Tibial nerve (tissue), 4 donors: ENCODE measurements around the gene TGM4.

Experiments used
- CTCF ChIP-seq, 5 experiments: fragments of 200-600 bp in 3 of 5; fragments of 450-650 bp in 2 of 5; sonication (generic) in 3 of 5; IDR thresholded peaks; one replicate each; pipeline ENCODE4 v1.5.1; 2016 to 2019; ENCODE audit warnings: antibody characterized with exemption in 5 of 5, mild to moderate bottlenecking in 3 of 5, moderate library complexity in 2 of 5
- EP300 ChIP-seq, 2 donors: sonication (generic); formaldehyde crosslinking; IDR thresholded peaks; one replicate each; pipeline ENCODE4 v1.6.1; 2017; ENCODE audit warnings: antibody characterized with exemption in 2 of 2, mild to moderate bottlenecking in 1 of 2
- POLR2A ChIP-seq, 2 donors: fragments of 450-650 bp; IDR thresholded peaks; one replicate each; pipeline ENCODE4 v1.6.1; 2017; ENCODE audit warnings: antibody characterized with exemption in 2 of 2, mild to moderate bottlenecking in 2 of 2, moderate library complexity in 2 of 2

DNA sequence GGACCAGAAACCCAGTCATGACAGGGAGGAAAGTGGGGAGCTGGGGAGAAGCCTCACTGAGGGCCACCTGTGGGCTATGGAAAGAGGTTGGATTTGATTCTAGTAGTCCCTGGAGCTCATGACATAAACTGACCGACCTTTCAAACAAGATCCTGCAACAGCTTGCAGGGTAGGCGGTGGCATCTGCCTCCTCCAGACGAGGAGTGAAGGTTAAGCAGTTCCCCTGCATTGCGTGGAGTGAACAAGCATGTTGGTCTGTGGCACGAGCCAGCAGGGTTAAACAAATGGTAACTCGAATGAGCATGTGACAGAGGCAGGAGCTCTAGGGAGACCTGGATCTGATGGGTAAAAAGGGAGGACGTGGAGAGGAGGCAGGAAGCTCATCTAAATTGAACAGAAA, 12.7 kb downstream of the TGM4 start:
- no peak for TF ChIP-seq CTCF (IDR thresholded peaks at IDR 0.05)
- no peak for TF ChIP-seq EP300 (IDR thresholded peaks at IDR 0.05)
- no peak for TF ChIP-seq POLR2A (IDR thresholded peaks at IDR 0.05)
